Measurements from ENCODE around the gene ALG12.

ALG12 gene

DNA sequence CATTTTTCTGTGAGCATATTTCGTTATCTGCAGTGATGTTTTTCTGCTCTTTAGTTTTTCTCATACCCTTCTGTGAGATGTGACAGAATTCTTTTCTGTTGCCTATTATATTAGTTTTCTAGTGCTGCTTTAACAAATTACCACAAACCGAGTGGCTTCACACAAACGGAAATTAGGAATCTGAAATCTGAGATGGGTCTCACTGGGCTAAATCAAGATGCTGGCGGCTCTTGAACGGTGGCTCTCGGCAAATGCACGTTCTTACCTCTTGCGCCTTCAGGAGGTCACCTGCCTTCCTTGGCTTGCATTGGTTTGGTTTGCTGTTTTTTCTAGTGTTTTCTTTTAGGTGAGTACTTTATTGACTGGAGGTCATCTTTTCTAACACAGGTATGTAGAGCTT is 51.6 kb downstream of the ALG12 start:
- Mint-ChIP-seq H3K4me3 (no peak overlapping the region), H3K36me3 (peaks cover 35% of the 10 kb centered on the region), H3K9me3 (peaks cover 6% of the 10 kb centered on the region), H3K27me3 (no peaks in the 10 kb centered on the region), H3K27ac (no peak overlapping the region), H3K4me1 (peaks cover 4% of the 10 kb centered on the region)
- no peak for ATAC-seq (ENCODE audit: low read depth)
- no peak for DNase-seq (ENCODE audit: low spot score in 2 of 2)

DNA sequence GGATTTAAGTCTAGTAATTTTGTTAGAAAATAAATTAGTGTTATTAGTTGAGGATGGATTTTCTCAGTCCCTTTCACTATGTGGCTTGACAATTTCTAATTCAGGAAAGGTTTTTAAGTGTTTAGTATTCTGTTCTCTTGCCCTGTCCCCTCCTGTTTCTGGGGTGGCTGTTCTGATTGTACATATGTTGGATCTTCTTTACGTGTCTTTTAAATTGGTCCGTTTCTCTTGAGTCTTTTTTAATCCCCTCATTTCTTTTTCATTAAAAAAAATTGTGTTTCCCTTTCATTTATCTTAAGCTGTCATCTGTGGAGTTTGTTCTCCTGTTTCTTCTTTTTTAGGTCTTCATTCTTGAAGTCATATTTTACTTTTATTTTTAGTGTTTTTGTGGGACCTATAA is 52.1 kb downstream of the ALG12 start:
- no peak for ATAC-seq (ENCODE audit: low read depth)
- Mint-ChIP-seq H3K27me3 (no peaks in the 10 kb centered on the region), H3K9me3 (peaks cover 6% of the 10 kb centered on the region), H3K4me3 (no peak overlapping the region), H3K4me1 (peaks cover 4% of the 10 kb centered on the region), H3K27ac (no peak overlapping the region), H3K36me3 (peaks cover 35% of the 10 kb centered on the region)
- no peak for DNase-seq (ENCODE audit: low spot score in 2 of 2)

DNA sequence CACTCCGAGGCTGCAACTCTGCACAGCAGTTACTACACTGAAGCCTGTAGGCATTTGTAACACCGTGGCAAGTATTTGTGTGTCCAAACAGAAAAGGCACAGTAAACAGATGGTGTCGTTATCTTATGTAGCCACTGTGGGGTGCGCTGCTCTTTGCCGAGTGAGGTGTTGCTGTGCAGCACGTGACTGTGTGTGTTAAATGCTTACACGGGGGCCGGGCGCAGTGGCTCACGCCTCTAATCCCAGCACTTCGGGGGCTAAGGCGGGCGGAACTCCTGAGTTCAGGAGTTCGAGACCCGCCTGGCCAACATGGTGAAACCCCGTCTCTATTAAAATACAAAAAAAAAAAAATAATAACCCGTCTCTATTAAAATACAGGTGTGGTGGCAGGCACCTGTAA is 53.1 kb downstream of the ALG12 start:
- Mint-ChIP-seq H3K4me1 (peaks cover 6% of the 10 kb centered on the region), H3K27ac (no peak overlapping the region), H3K9me3 (peaks cover 6% of the 10 kb centered on the region), H3K27me3 (no peaks in the 10 kb centered on the region), H3K4me3 (no peak overlapping the region), H3K36me3 (peaks cover 32% of the 10 kb centered on the region)
- ATAC-seq (ENCODE audit: low read depth), result no peak
- no peak for DNase-seq (ENCODE audit: low spot score in 2 of 2)

DNA sequence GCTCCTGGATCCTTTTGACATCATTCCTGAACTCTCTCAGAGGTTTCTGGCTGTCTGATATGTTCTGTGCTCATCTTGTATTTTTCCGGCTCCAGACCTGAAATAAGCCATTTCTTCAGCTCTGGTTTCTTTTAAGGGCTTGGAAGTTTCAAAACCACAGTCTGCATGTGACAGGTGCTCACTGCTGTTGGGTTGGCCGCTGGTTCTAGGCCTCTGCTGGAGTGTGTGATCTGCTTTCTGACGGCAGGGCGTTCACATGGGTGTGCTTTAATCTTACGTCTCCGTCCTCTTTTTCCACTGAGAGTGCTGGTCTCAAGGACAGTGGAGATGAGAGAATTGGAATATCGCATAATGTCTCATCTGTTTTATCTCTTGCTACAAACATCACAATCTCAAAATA is 54.3 kb downstream of the ALG12 start:
- H3K27ac Mint-ChIP-seq, result no peak overlapping the region
- DNase-seq (ENCODE audit: low spot score in 2 of 2), result no peak
- H3K4me3 Mint-ChIP-seq, result no peak overlapping the region
- H3K9me3 Mint-ChIP-seq, result peaks cover 6% of the 10 kb centered on the region
- peaks cover 25% of the 10 kb centered on the region for H3K36me3 Mint-ChIP-seq
- no peaks in the 10 kb centered on the region for H3K27me3 Mint-ChIP-seq
- H3K4me1 Mint-ChIP-seq, result peaks cover 5% of the 10 kb centered on the region
- ATAC-seq (ENCODE audit: low read depth), result no peak

DNA sequence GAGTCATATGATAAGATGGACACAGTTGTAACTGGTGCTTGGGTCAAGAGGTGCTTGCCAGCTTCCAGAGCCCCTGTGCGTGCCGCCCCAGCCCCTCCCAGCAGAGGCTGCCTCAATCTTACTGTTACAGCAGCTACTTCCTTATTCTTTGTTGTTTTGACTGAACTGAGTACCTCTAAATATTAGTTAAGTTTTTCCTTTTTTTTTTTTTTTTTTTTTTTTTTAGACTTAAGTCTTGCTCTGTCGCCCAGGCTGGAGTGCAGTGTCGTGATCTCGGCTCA is 55.8 kb downstream of the ALG12 start:
- Mint-ChIP-seq H3K9me3 (peaks cover 6% of the 10 kb centered on the region), H3K27me3 (no peaks in the 10 kb centered on the region), H3K4me3 (no peak overlapping the region), H3K4me1 (peaks cover 5% of the 10 kb centered on the region), H3K36me3 (peaks cover 19% of the 10 kb centered on the region), H3K27ac (no peak overlapping the region)
- ATAC-seq (ENCODE audit: low read depth), result no peak
- DNase-seq (ENCODE audit: low spot score in 2 of 2), result no peak

DNA sequence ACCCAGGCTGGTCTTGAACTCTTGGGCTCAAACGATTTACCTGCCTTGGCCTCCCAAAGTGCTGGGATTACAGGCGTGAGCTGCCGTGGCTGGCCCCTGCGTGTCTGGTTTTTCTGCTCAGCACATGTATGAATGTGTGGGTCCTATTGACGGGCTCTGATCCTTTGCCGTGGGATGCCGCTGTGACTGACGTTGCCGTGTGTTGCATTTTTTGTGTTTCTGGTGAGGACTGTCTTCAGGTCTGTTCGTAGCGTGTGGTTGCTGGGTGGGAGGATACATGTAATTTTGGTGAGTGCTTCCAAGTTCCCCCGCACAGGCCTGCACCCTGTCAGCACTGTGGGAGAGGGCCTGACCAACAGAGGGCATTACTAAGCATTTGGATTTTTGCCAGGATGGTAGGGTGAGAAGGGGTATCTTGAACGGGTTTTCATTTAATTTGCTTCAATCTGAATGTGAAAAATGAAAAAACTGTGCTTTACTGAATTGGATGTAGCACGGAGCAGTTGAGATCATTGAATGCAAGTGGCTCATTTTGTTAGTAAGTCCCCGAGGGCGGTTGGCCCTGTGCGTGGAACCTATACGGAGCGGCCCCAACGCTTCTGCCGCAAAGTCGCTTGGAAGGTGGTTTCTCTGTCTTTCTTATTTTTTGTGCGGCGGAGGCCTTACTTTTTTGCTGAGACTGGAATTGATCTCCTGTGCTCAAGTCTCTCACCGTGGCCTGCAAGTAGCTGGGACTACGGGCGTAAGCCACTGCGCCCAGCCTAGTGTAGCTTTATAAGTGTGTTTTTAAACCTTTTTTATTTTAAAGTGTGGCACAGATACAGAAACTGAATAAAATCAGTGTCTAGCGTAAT is 56.4 kb downstream of the ALG12 start:
- H3K36me3 Mint-ChIP-seq, result peaks cover 14% of the 10 kb centered on the region
- no peak for ATAC-seq (ENCODE audit: low read depth)

DNA sequence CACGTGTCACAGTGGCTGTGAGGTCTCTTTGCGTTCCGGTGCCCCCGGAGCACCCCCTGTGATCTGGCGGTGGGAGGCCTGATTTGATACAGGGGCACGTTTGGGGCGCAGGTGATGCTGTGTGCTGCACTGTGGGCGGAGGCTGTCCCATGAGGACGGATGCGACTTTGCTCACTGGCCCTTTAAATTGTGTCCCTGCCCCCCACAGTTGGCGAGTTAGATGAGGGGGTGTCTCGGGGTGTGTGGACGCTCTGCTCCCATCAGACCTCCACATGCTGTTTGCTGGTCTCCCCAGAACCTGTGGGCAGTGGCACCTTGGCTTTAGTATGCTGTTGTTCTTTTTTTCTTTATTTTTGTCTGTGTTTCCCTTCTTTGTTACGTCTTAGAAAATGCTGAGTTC is 59.4 kb downstream of the ALG12 start:
- Mint-ChIP-seq H3K9me3 (no peaks in the 10 kb centered on the region), H3K4me3 (no peak overlapping the region), H3K4me1 (peaks cover 19% of the 10 kb centered on the region), H3K27ac (no peak overlapping the region), H3K27me3 (no peaks in the 10 kb centered on the region), H3K36me3 (peaks cover 2% of the 10 kb centered on the region)
- DNase-seq (ENCODE audit: low spot score in 2 of 2) (no peak), ATAC-seq (ENCODE audit: low read depth) (no peak)

More for the DNA sequence above, 56.4 kb downstream of the ALG12 start:
- no peak overlapping the region for H3K4me3 Mint-ChIP-seq
- peaks cover 6% of the 10 kb centered on the region for H3K4me1 Mint-ChIP-seq
- peaks cover 6% of the 10 kb centered on the region for H3K9me3 Mint-ChIP-seq
- no peak overlapping the region for H3K27ac Mint-ChIP-seq
- DNase-seq (ENCODE audit: low spot score in 2 of 2), result no peak
- H3K27me3 Mint-ChIP-seq, result no peaks in the 10 kb centered on the region

DNA sequence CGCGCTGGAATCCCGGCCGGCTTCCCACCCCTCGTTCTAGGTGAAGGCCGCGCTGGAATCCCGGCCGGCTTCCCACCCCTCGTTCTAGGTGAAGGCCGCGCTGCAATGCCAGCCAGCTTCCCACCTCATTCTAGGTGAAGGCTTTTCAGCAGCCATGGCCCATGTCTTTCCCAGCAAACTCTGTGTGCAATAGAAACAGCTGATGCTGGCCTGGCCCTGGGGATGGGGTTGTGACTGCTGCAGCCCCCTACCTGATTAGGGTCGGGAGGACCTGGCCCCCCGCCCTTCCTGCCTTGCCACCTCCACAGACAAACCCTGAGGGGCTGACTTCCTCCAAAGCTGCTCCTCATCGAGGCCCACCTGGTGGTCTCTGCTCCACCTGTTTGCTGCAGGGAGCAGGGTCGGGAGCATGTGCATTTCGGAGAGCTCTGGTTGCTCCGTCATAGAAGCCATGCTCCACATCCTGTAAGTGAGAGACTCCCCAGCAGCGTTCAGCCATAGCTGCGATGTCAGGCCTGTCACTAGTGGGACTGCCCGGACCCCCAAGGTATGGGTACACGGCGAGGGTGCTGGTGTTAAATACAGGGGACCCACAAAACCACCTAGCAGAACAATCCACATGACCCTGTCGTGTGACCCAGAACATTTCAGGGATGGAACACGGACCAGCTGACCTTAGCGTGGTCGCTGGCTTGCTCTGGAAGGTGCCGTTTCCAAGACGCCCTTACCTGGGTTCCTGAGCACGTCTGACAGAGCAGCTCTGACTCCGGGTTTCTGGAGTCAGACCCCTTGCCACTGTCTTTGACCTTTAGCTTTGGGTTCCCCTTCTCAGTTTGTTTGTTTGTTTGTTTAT is 61.2 kb downstream of the ALG12 start:
- no peak for ATAC-seq (ENCODE audit: low read depth)
- Mint-ChIP-seq H3K4me1 (peaks cover 19% of the 10 kb centered on the region), H3K36me3 (peaks cover 2% of the 10 kb centered on the region), H3K4me3 (no peak overlapping the region), H3K27ac (no peak overlapping the region), H3K27me3 (no peaks in the 10 kb centered on the region), H3K9me3 (no peaks in the 10 kb centered on the region)
- no peak for DNase-seq (ENCODE audit: low spot score in 2 of 2)

DNA sequence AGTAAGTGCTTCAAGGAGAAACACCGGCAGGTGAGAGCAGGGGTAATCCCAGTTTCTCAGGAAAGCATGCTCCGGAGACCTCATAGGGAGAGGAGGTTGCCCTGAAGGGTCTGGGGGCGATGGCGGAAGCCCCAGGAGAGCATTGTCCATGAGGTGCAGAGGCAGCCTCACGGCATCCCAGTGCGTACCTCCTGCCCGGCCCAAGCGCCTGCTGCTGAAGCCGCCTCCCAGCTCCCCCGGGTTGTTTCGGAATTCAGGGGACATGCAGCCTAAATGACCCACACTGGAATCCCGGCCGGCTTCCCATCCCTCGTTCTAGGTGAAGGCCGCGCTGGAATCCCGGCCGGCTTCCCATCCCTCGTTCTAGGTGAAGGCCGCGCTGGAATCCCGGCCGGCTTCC is 61.9 kb downstream of the ALG12 start:
- H3K9me3 Mint-ChIP-seq, result no peaks in the 10 kb centered on the region
- DNase-seq (ENCODE audit: low spot score in 2 of 2), result no peak
- H3K27me3 Mint-ChIP-seq, result peaks cover 4% of the 10 kb centered on the region
- peaks cover 21% of the 10 kb centered on the region for H3K4me1 Mint-ChIP-seq
- no peak for ATAC-seq (ENCODE audit: low read depth)
- no peak overlapping the region for H3K4me3 Mint-ChIP-seq
- peaks cover 3% of the 10 kb centered on the region for H3K36me3 Mint-ChIP-seq
- no peak overlapping the region for H3K27ac Mint-ChIP-seq

DNA sequence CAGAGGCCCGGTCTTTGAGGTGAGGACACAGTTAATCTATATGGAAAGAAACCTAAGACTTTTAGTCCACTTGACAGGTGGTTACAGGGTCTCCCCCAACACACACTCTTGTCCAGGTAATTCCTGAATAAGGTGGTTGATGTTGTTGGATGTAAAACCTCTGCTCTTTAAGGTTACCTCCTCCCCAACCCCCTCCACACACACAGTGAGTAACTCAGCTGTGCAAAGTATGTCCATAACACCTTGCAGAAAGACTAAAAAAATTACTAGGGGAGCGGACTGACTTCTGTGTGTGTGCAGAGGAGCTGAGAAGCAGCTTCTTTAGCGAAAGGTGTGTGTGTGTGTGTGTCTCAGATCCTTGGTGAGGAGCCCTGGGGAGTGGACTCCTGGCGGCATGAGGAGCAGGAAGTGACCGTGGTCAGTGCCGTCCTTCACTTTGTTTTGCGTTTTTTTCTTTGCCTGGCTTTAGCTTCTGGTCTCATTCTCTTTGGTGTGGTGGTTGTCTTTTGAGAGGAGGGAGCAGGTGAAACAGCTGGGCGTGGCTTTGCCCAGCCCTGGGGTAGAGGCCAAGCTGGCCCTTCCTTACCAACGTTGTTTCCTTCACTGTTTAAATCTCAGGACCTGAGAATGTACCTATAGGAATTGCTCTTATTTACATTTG is 62.9 kb downstream of the ALG12 start:
- no peak for ATAC-seq (ENCODE audit: low read depth)

DNA sequence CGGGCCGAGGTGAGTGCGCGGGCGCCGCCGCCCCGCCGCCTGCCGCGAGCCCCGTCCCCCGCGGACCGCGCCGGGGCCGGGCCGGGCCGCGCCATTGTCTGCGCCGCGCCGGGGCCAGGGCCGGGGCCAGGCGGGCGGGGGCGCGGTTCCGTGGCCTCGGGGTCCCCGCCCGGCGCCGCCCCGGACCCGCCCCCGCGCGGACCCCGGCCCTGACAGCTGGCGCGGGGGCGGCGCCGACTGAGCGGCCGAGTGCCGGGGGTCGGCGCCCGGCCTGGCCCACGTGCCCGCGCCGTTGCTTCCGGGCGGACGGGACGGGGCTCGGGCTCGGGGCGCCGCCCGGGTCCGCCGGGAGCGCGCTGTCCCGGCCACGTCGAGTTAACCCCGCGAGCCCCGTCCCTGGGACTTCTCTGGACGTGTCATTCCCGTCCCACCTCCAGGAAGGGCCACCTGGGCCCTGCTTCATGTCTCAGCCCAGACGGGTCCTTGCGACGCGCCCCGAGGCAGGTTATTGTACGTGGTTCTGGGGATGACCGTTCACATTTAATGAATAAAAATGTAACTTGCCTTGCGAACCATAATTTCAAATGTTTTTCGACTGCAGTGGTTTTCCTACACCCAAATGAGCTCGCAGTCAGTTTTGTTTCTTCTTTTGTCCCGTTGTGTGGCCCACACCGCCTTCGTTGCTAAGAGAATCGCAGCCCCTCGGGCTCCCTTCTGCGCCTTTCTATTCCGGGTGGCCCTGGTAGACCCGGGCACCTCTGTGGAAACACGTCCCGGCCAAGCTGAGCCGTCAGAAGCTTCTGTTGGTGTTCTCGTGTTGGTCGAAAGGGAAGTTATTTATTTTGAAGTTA is 64.0 kb downstream of the ALG12 start:
- no peaks in the 10 kb centered on the region for H3K9me3 Mint-ChIP-seq

More for the DNA sequence above, 62.9 kb downstream of the ALG12 start:
- DNase-seq (ENCODE audit: low spot score in 2 of 2), result no peak
- Mint-ChIP-seq H3K27ac (peak overlapping the region; percentile 41), H3K27me3 (peaks cover 11% of the 10 kb centered on the region), H3K9me3 (no peaks in the 10 kb centered on the region), H3K36me3 (peaks cover 3% of the 10 kb centered on the region), H3K4me1 (peaks cover 19% of the 10 kb centered on the region), H3K4me3 (no peak overlapping the region)

DNA sequence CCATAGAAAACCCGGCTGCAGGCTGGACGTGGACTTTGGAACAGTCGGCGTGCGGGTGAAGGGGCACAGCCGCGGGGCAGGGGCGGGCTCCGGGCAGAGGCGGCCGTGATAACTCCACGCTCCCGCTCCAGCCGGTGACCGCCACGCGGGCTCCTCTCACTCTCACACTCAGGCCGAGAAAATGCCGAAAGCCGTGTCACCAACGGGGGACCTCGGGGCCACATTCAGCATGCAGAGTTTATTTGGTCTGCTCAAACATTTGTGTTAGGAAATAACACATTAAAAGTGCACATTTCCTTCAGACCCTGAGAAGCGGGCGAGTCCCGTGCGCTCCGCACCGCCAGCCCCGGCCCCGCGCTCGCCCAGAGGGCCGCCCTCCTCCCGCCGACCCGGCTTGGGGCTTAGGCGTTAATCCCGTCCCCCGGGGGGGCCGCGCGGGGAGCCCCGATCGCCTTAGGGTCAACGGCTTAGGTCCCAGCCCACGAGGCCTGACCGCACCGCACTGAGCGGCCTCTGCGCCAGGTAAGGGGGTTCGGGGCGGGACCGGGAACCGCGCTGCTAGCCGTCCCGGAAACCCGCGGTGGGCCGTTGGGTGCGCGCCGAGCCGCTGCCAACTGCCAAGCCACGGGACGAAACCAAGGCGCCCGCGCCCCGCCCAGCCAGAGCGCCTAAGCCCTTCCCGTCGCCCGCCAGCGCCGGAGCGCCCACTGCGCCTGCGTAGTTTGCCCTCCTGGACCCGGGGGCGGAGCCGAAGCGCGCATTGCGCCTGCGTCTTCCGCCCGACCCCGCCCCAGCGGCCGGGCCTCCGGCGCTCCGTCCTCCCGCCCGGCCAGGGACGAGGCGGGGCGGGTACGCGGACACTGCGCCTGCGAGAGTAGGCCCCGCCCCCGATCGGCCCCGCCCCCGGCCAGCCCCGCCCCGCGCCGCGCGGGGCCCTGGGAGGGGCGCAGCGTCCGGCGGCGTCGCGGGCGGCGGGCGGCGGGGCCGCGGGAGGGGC is 65.0 kb downstream of the ALG12 start, which contains the start of gene ZBED4:
Gene ZBED4 (plus strand): TSS at position 947 of the 997 bp plus-strand sequence. CDS start 29,819 bp downstream, outside the sequence.
- Mint-ChIP-seq H3K36me3 (peaks cover 2% of the 10 kb centered on the region), H3K27ac (peak within 1 kb of the TSS; percentile 85), H3K4me3 (peak within 1 kb of the TSS; percentile 97), H3K9me3 (no peaks in the 10 kb centered on the region), H3K27me3 (peaks cover 12% of the 10 kb centered on the region), H3K4me1 (peaks cover 22% of the 10 kb centered on the region)
- peak; percentile 81 for ATAC-seq (ENCODE audit: low read depth)
- peak; percentile 98 to 100 for DNase-seq (ENCODE audit: low spot score in 2 of 2)

More for the DNA sequence above, 64.0 kb downstream of the ALG12 start:
- ATAC-seq (ENCODE audit: low read depth) (no peak), DNase-seq (ENCODE audit: low spot score in 2 of 2) (no peak)
- Mint-ChIP-seq H3K36me3 (peaks cover 3% of the 10 kb centered on the region), H3K4me3 (peak overlapping the region; percentile 97), H3K27me3 (peaks cover 12% of the 10 kb centered on the region), H3K27ac (peak overlapping the region; percentile 85), H3K4me1 (peaks cover 22% of the 10 kb centered on the region)
